ENCODE data around the gene LAPTM4A.

GRCh38 chr2:19989667-19990415 is 61.6 kb downstream of the LAPTM4A start, which contains the start of gene WDR35:
- no peak for TF ChIP-seq EZH2 (IDR thresholded peaks at IDR 0.05; ENCODE audit: low read depth)
- TF ChIP-seq, protein P1, sequence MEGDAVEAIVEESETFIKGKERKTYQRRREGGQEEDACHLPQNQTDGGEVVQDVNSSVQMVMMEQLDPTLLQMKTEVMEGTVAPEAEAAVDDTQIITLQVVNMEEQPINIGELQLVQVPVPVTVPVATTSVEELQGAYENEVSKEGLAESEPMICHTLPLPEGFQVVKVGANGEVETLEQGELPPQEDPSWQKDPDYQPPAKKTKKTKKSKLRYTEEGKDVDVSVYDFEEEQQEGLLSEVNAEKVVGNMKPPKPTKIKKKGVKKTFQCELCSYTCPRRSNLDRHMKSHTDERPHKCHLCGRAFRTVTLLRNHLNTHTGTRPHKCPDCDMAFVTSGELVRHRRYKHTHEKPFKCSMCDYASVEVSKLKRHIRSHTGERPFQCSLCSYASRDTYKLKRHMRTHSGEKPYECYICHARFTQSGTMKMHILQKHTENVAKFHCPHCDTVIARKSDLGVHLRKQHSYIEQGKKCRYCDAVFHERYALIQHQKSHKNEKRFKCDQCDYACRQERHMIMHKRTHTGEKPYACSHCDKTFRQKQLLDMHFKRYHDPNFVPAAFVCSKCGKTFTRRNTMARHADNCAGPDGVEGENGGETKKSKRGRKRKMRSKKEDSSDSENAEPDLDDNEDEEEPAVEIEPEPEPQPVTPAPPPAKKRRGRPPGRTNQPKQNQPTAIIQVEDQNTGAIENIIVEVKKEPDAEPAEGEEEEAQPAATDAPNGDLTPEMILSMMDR (conservative IDR thresholded peaks at IDR 0.05), result no peak

All from PC-9 (cell line).